Muscle layer of duodenum (tissue), 2 donors: ENCODE results near the gene BICD2.

ENCODE experiments used
- H3K27ac ChIP-seq: one replicate; pipeline ENCODE4 v1.7.0; 2013; ENCODE audit warnings: mild to moderate bottlenecking, low read length
- H3K27me3 ChIP-seq: one replicate; pipeline ENCODE4 v1.7.0; 2013; ENCODE audit warnings: low read depth, mild to moderate bottlenecking, control low read depth, low read length
- H3K36me3 ChIP-seq, 2 donors: one replicate each; pipeline ENCODE4 v1.7.0; 2013; ENCODE audit warnings: low read length in 2 of 2, control low read depth in 1 of 2, mild to moderate bottlenecking in 1 of 2; ENCODE audit not compliant: insufficient read depth in 2 of 2, control insufficient read depth in 1 of 2
- H3K4me1 ChIP-seq, 2 donors: one replicate each; pipeline ENCODE4 v1.7.0; 2013; ENCODE audit warnings: low read length in 2 of 2, mild to moderate bottlenecking in 2 of 2, control low read depth in 1 of 2, moderate library complexity in 1 of 2; ENCODE audit not compliant: insufficient read depth in 2 of 2, control insufficient read depth in 1 of 2
- H3K4me3 ChIP-seq, 2 donors: one replicate each; pipeline ENCODE4 v1.7.0; 2013; ENCODE audit warnings: low read length in 2 of 2, low read depth in 1 of 2, mild to moderate bottlenecking in 1 of 2
- H3K9me3 ChIP-seq, 2 donors: one replicate each; pipeline ENCODE4 v1.7.0; 2013; ENCODE audit warnings: low read length in 2 of 2, control low read depth in 1 of 2, mild to moderate bottlenecking in 1 of 2; ENCODE audit not compliant: control insufficient read depth in 1 of 2
- donor health status: healthy.

Gene BICD2

DNA sequence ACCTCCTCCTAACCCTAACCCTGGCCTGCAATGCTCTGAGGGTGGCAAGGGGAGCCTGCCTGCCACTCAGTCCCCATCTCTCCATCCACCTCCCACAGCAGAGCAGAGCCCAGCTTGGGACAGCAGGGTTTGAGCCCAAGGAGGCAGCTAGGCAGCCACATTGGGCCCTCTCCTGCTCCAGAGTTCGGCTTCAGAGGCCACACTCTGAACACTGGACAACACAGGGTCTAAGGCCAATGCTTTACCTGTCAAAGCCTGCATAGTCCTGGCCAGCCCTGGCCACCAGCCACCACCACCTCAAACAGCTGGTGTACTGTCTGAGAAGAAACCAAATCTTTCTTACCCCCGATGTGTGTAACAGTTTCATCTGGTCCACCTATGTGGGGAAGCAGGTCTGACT is 5.2 kb downstream of the BICD2 start:
- no peaks in the 10 kb centered on the region for H3K27me3 ChIP-seq
- no peak overlapping the region for H3K4me3 ChIP-seq
- H3K36me3 ChIP-seq = no peaks in the 10 kb centered on the region
- H3K4me1 ChIP-seq = peaks cover 12 to 42% of the 10 kb centered on the region in 2 donors
- no peak overlapping the region for H3K27ac ChIP-seq
- no peaks in the 10 kb centered on the region for H3K9me3 ChIP-seq

DNA sequence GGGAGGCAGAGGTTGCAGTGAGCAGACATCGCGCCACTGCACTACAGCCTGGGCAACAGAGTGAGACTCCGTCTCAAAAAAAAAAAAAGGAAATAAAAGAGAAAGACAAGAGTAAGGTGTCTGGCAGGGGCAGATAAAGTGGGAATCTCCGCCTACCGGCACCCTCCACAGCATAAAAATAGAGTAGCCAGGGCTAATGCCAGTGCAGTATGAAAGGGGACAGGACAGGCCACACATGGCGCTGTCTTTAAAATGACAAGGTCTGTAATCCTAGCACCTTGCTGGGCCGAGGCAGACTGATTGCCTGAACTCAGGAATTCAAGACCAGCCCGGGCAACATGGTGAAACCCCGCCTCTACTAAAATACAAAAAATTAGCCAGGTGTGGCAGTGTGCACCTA is 7.8 kb downstream of the BICD2 start:
- H3K4me1 ChIP-seq = peaks cover 6 to 28% of the 10 kb centered on the region in 2 donors
- no peaks in the 10 kb centered on the region for H3K36me3 ChIP-seq
- no peaks in the 10 kb centered on the region for H3K27me3 ChIP-seq
- no peak overlapping the region for H3K4me3 ChIP-seq
- H3K9me3 ChIP-seq = no peaks in the 10 kb centered on the region
- no peak overlapping the region for H3K27ac ChIP-seq

DNA sequence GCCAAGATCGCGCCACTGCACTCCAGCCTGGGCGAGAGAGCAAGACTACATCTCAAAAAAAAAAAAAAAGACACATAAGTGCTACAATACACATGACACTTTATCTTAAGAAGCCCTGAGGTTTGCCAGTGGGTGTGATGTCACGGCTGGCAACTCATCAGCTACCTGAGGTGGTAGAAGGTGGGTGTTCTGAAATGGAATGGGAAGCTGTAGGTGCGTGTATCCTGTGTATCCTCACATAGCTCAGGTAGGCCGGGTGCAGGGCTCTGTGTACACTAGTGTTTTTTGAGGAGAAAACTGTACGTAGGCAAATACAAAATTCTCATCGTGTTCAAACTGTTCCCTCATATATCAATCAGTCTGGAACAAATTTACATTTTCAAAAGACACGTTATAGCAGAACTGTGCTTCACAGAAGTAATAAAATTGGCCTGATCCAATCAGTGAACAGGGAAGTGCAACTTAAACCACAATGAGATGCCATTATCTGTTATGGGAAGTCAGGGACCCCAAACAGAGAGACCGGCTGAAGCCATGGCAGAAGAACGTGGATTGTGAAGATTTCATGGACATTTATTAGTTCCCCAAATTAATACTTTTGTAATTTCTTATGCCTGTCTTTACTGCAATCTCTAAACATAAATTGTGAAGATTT is 10.4 kb downstream of the BICD2 start:
- H3K27ac ChIP-seq = no peak overlapping the region

GRCh38 chr9:92752812-92753404 is 11.7 kb downstream of the BICD2 start:
- no peak overlapping the region for H3K4me3 ChIP-seq
- H3K27me3 ChIP-seq = no peaks in the 10 kb centered on the region
- H3K9me3 ChIP-seq = no peaks in the 10 kb centered on the region
- H3K27ac ChIP-seq = no peak overlapping the region
- H3K36me3 ChIP-seq = no peaks in the 10 kb centered on the region
- peaks cover 0 to 31% of the 10 kb centered on the region in 2 donors for H3K4me1 ChIP-seq

More for the DNA sequence above, 10.4 kb downstream of the BICD2 start:
- Histone ChIP-seq H3K4me1 (peaks cover 0 to 20% of the 10 kb centered on the region in 2 donors), H3K36me3 (no peaks in the 10 kb centered on the region), H3K27me3 (no peaks in the 10 kb centered on the region), H3K9me3 (no peaks in the 10 kb centered on the region), H3K4me3 (no peak overlapping the region)

DNA sequence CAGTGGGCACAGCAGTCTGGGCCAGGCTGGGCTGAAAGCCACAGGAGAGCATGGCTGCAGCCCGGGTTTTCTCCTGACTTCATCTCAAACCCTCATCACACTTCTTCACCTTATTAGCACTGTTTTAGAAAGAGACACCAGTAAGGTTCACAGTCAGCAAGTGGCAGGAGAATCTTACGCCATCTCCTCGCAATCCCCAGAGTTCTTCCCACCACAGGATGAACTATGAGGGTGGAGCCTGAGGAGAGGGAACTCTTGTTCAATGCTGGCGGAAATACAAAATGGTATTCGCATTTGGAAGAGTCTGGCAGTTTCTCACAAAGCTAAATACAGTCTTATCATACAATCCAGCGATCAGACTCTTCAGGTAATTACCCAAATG is 14.7 kb downstream of the BICD2 start:
- Histone ChIP-seq H3K27me3 (no peaks in the 10 kb centered on the region), H3K4me3 (no peak overlapping the region), H3K36me3 (no peaks in the 10 kb centered on the region), H3K9me3 (no peaks in the 10 kb centered on the region), H3K27ac (no peak overlapping the region), H3K4me1 (peaks cover 8 to 55% of the 10 kb centered on the region in 2 donors)

DNA sequence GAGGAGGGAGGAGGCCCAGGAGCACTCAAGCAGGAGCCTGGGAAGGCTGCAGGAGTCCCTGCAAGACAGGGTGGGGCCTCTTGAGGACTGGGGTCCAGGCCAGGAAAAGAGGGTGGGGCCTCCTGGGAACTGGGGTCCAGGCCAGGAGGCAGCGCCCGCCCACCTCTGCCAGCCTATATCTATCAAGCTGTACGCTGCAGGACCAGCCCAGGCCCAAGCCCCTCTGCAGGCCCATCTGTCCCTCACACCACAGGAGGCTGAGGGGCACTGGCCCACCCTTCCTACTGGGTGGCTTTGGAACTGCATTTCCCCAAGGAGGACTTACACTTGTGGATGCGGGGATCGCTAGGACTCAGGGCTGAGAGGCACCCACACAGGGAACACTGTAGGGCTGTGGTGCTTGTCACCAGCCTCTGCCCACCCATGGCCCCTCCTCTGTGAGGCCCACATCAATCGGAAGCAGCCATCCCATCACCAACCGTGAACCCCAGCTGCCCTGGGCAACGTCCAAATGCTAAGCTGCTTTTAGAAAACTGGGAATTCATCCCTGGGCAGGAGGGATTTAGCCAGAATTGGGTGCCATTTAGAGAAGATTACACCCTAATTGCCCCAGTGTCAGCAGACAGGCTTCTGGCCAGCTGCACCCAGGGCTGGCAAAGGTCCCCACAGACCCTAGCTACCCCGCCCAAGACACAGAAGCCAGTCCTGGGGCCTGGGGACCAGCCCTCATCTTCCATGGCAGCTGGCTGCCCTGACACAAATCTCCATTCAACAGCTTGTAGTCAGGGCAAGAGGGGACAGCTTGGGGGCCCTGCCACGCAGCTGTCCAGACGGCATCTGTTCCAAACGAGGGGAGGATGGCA is 15.3 kb downstream of the BICD2 start:
- Histone ChIP-seq H3K4me1 (peaks cover 8 to 57% of the 10 kb centered on the region in 2 donors), H3K27me3 (no peaks in the 10 kb centered on the region), H3K36me3 (no peaks in the 10 kb centered on the region), H3K27ac (no peak overlapping the region), H3K4me3 (no peak overlapping the region), H3K9me3 (no peaks in the 10 kb centered on the region)

GRCh38 chr9:92748233-92748497 is 16.5 kb downstream of the BICD2 start:
- no peaks in the 10 kb centered on the region for H3K27me3 ChIP-seq
- H3K4me3 ChIP-seq = no peak overlapping the region
- no peak overlapping the region for H3K27ac ChIP-seq
- H3K36me3 ChIP-seq = no peaks in the 10 kb centered on the region
- H3K9me3 ChIP-seq = no peaks in the 10 kb centered on the region
- peaks cover 8 to 57% of the 10 kb centered on the region in 2 donors for H3K4me1 ChIP-seq

GRCh38 chr9:92747459-92748232 is 17.0 kb downstream of the BICD2 start:
- H3K27me3 ChIP-seq = no peaks in the 10 kb centered on the region
- H3K4me3 ChIP-seq = no peak overlapping the region
- no peak overlapping the region for H3K27ac ChIP-seq
- H3K9me3 ChIP-seq = no peaks in the 10 kb centered on the region
- peaks cover 8 to 55% of the 10 kb centered on the region in 2 donors for H3K4me1 ChIP-seq
- no peaks in the 10 kb centered on the region for H3K36me3 ChIP-seq

- H3K9me3 ChIP-seq = no peaks in the 10 kb centered on the region
- H3K36me3 ChIP-seq = no peaks in the 10 kb centered on the region
- no peaks in the 10 kb centered on the region for H3K27me3 ChIP-seq
- H3K27ac ChIP-seq = no peak overlapping the region
- peaks cover 8 to 50% of the 10 kb centered on the region in 2 donors for H3K4me1 ChIP-seq
- no peak overlapping the region for H3K4me3 ChIP-seq
These were observed 17.8 kb downstream of the BICD2 start for GRCh38 chr9:92746567-92747458.

DNA sequence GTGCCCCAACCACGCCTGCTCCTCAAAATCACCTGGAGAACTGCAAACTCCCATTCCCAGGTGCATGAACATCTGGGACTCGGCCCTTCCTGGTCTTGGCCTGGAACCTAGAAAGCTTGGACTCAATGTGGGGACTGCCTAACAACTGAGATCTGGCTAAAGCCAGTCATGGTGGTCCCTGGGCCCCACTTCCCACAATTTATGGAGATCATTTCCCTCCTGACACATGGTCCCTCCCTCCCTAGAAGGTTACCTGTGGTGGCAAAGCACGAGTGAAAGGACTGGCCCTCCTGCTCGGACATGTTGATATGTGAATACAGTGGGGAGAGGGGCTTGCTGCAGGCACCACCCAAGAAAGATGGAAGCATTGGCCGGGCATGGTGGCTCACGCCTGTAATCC is 18.8 kb downstream of the BICD2 start:
- no peak overlapping the region for H3K27ac ChIP-seq
- no peaks in the 10 kb centered on the region for H3K9me3 ChIP-seq
- H3K27me3 ChIP-seq = no peaks in the 10 kb centered on the region
- no peaks in the 10 kb centered on the region for H3K36me3 ChIP-seq
- H3K4me1 ChIP-seq = peaks cover 11 to 56% of the 10 kb centered on the region in 2 donors
- H3K4me3 ChIP-seq = no peak overlapping the region
